ENCODE data around the gene SLC37A4. TPM values are rescaled to one million over a fixed set of nuclear protein-coding genes. Genes with fewer than 3 reads are reported as not detected.
A peak's percentile ranks its signal among the peaks of the same experiment; 100 is the strongest.

The SLC37A4 gene
- total and polyA plus RNA-seq, 2 of the 13 experiments (the other 11 are each of a cell fraction or from before 2014, with no cell fraction given) = 43.0 to 56.1 TPM

GRCh38 chr11:118997627-118998387 lies 32.9 kb downstream of the SLC37A4 start, which contains the start of gene CENATAC (continued):
- no peak for TF ChIP-seq TERF1 (CRISPR knock-in tag; IDR thresholded peaks at IDR 0.05)
- no peak for TF ChIP-seq GPN1 (CRISPR knock-in tag; IDR thresholded peaks at IDR 0.05; ENCODE audit: borderline replicate concordance)
- TF ChIP-seq CENPX (CRISPR knock-in tag; IDR thresholded peaks at IDR 0.05) = no peak
- TF ChIP-seq ARID2 (CRISPR knock-in tag; IDR thresholded peaks at IDR 0.05; ENCODE audit: borderline replicate concordance) = no peak
- TF ChIP-seq ZBTB3 (CRISPR knock-in tag; IDR thresholded peaks at IDR 0.05; ENCODE audit: borderline replicate concordance, low read depth) = no peak
- 0 out of 2 replicates have a peak, but pooled peaks have one; percentile 28 for TF ChIP-seq GLI4 (CRISPR knock-in tag; IDR thresholded peaks at IDR 0.05; ENCODE audit: borderline replicate concordance)
- TF ChIP-seq ZNF256 (CRISPR knock-in tag; conservative IDR thresholded peaks at IDR 0.05) = no peak
- peak; percentile 79; the same call in 1 of the 2 replicates for TF ChIP-seq YEATS2 (CRISPR knock-in tag; IDR thresholded peaks at IDR 0.05; ENCODE audit: borderline replicate concordance)
- TF ChIP-seq KDM6A (CRISPR knock-in tag; IDR thresholded peaks at IDR 0.05; ENCODE audit: low read depth) = no peak
- no peak for TF ChIP-seq CEBPZ (IDR thresholded peaks at IDR 0.05; ENCODE audit: low read length)
- TF ChIP-seq SP1 (IDR thresholded peaks at IDR 0.05) = no peak
- peak; percentile 58 for TF ChIP-seq SP1 (CRISPR knock-in tag; IDR thresholded peaks at IDR 0.05)
- no peak for TF ChIP-seq NPAS2 (CRISPR knock-in tag; IDR thresholded peaks at IDR 0.05; ENCODE audit: borderline replicate concordance)
- no peak for TF ChIP-seq ONECUT2 (CRISPR knock-in tag; IDR thresholded peaks at IDR 0.05)
- no peak for TF ChIP-seq GRHL1 (CRISPR knock-in tag; conservative IDR thresholded peaks at IDR 0.05)
- TF ChIP-seq TOPORS (CRISPR knock-in tag; IDR thresholded peaks at IDR 0.05) = no peak
- TF ChIP-seq ATF2 (CRISPR knock-in tag; IDR thresholded peaks at IDR 0.05) = peak; percentile 18; the same call in 1 of the 2 replicates
- TF ChIP-seq ZFP37 (CRISPR knock-in tag; IDR thresholded peaks at IDR 0.05; ENCODE audit: borderline replicate concordance) = no peak
- TF ChIP-seq HNRNPH1 (optimal IDR thresholded peaks at IDR 0.05; ENCODE audit: low read depth, low read length) = no peak
- peak; percentile 16; the same call in 1 of the 2 replicates for TF ChIP-seq THRA (CRISPR knock-in tag; IDR thresholded peaks at IDR 0.05; ENCODE audit: borderline replicate concordance)
- TF ChIP-seq ZKSCAN5 (CRISPR knock-in tag; IDR thresholded peaks at IDR 0.05) = 0 out of 2 replicates have a peak, but pooled peaks have one; percentile 4

All from HepG2 (cell line).